Measurements from ENCODE around the gene MRPS30. TPM values are rescaled to one million over a fixed set of nuclear protein-coding genes. Genes with fewer than 3 reads are reported as not detected.
"Not testable (repeated sequence)": the region's sequence is repeated elsewhere in the genome, so short reads cannot be mapped to it uniquely, and the experiment has no call there.

Gene MRPS30
- total RNA-seq, 1 experiment from 2014 or later = 63.9 TPM

DNA sequence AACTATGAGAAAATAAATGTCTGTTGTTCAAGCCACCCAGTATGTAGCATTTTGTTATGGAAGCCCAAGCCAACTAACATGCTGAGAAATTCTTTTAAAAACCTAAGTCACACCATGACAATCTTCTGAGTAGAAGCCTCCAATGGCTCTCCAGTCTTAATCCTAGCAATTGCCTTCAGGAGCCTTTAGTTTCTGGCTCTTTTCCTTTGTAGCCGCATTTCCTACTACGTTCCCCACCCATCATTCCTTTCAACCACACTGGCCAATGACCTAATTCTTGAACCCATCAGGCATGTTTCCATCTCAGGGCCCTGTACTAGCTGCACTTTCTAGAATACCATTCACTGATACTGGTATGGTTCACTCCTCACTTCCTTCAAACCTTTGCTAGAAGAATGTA, 2.1 kb upstream of the MRPS30 start:
- Histone ChIP-seq H3K27me3 (ENCODE audit: low read length) (no peaks in the 10 kb centered on the region), H3K9ac (ENCODE audit: low read length) (no peak overlapping the region), H4K20me1 (ENCODE audit: insufficient read depth, low read depth, low read length) (0 out of 2 replicates have a peak, but pooled peaks cover 4% of the 10 kb centered on the region), H3K36me3 (ENCODE audit: insufficient read depth, low read length) (peaks cover 16% of the 10 kb centered on the region), H3K79me2 (ENCODE audit: low read length) (peaks cover 95% of the 10 kb centered on the region), H3K9me2 (replicated peaks; ENCODE audit: insufficient read depth, low read length) (no peaks in the 10 kb centered on the region), H3K4me2 (ENCODE audit: low read depth, low read length, poor library complexity, severe bottlenecking) (peak overlapping the region; percentile 92), H3K9me3 (ENCODE audit: low read length) (no peaks in the 10 kb centered on the region), H2AFZ (ENCODE audit: low read length) (no peak overlapping the region), H3K4me3 (ENCODE audit: low read length) (peak overlapping the region; percentile 97; the same call in 1 of the 2 replicates), H3K4me1 (ENCODE audit: low read length) (peaks cover 37% of the 10 kb centered on the region), H3K27ac (ENCODE audit: low read length) (no peak overlapping the region)
- no peak for DNase-seq

DNA sequence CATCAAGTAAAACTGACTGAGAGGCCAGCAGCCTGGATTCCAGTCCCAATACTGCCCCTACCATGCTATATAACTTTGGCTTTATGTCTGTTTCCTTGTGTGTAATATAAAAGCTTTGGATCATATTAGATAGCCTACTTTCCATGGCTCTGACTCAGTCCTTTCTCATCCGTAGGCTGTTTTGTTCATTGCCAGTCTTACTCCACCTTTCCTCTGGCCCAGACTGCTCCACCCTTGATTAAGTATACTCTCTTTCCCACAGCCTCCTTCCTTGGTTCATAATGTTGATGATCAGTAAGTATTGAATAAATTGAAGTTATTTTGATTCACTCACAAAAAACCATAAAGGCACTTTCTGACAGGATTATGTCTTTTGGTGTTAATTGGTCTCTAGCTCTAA, 1.5 kb upstream of the MRPS30 start:
- Histone ChIP-seq H2AFZ (ENCODE audit: low read length) (no peak overlapping the region), H3K27me3 (ENCODE audit: low read length) (no peaks in the 10 kb centered on the region), H3K4me1 (ENCODE audit: low read length) (peaks cover 40% of the 10 kb centered on the region), H3K36me3 (ENCODE audit: insufficient read depth, low read length) (peaks cover 22% of the 10 kb centered on the region), H3K9ac (ENCODE audit: low read length) (peak overlapping the region; percentile 72), H3K9me3 (ENCODE audit: low read length) (no peaks in the 10 kb centered on the region), H3K27ac (ENCODE audit: low read length) (no peak overlapping the region), H3K4me3 (ENCODE audit: low read length) (peak overlapping the region; percentile 97), H3K9me2 (replicated peaks; ENCODE audit: insufficient read depth, low read length) (no peaks in the 10 kb centered on the region), H3K79me2 (ENCODE audit: low read length) (peaks cover 95% of the 10 kb centered on the region), H4K20me1 (ENCODE audit: insufficient read depth, low read depth, low read length) (0 out of 2 replicates have a peak, but pooled peaks cover 4% of the 10 kb centered on the region), H3K4me2 (ENCODE audit: low read depth, low read length, poor library complexity, severe bottlenecking) (peak overlapping the region; percentile 92)
- DNase-seq = no peak

GRCh38 chr5:44809215-44809955, 638 bp downstream of the MRPS30 start:
- H3K4me1 ChIP-seq (ENCODE audit: low read length) = peaks cover 40% of the 10 kb centered on the region
- H4K20me1 ChIP-seq (ENCODE audit: insufficient read depth, low read depth, low read length) = 0 out of 2 replicates have a peak, but pooled peaks cover 4% of the 10 kb centered on the region
- H3K79me2 ChIP-seq (ENCODE audit: low read length) = peaks cover 97% of the 10 kb centered on the region
- peak overlapping the region; percentile 75; the same call in 1 of the 2 replicates for H2AFZ ChIP-seq (ENCODE audit: low read length)
- peak overlapping the region; percentile 97 for H3K4me3 ChIP-seq (ENCODE audit: low read length)
- H3K9me2 ChIP-seq (replicated peaks; ENCODE audit: insufficient read depth, low read length) = no peaks in the 10 kb centered on the region
- peak overlapping the region; percentile 51 for H3K27ac ChIP-seq (ENCODE audit: low read length)
- no peaks in the 10 kb centered on the region for H3K9me3 ChIP-seq (ENCODE audit: low read length)
- H3K4me2 ChIP-seq (ENCODE audit: low read depth, low read length, poor library complexity, severe bottlenecking) = peak overlapping the region; percentile 89
- peak; percentile 85 for DNase-seq
- H3K9ac ChIP-seq (ENCODE audit: low read length) = peak overlapping the region; percentile 93
- peaks cover 39% of the 10 kb centered on the region for H3K36me3 ChIP-seq (ENCODE audit: insufficient read depth, low read length)
- no peaks in the 10 kb centered on the region for H3K27me3 ChIP-seq (ENCODE audit: low read length)

DNA sequence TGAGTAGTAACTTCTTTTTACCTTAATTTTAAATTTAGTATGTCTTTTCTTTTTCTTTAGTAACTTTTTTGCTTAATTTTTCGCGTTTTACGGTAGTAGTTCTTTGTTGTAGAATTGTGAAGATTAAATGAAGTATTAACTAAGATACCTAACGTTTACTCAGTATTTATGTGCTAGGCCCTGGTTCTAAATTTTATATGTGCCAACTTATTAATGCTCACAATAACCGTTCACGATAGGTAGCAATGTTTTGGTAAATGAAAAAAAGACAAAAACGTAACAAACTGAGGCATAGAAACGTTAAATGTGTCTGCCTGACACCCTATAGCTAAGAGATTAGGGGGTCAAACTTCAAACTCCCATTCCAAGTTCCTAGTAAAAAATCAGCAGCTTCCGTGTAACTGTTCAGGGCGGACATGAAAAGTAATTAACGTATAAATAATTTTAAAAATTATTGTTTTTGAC, 1.2 kb downstream of the MRPS30 start:
- H2AFZ ChIP-seq (ENCODE audit: low read length) = no peak overlapping the region

DNA sequence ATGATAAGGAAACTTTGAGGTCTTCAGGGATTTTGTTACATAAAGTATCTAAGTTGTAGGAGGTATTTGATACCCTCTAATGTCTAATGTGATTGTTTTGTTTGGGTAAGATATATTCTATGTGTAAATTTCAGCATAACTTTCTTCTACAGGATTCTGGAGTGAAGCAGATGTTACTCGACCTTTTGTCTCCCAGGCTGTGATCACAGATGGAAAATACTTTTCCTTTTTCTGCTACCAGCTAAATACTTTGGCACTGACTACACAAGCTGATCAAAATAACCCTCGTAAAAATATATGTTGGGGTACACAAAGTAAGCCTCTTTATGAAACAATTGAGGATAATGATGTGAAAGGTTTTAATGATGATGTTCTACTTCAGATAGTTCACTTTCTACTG, 6.0 kb downstream of the MRPS30 start:
- H3K4me1 ChIP-seq (ENCODE audit: low read length) = peaks cover 16% of the 10 kb centered on the region

More for the DNA sequence above, 1.2 kb downstream of the MRPS30 start:
- Histone ChIP-seq H3K4me3 (ENCODE audit: low read length) (peak overlapping the region; percentile 97), H3K9ac (ENCODE audit: low read length) (peak overlapping the region; percentile 93), H3K4me2 (ENCODE audit: low read depth, low read length, poor library complexity, severe bottlenecking) (peak overlapping the region; percentile 89), H3K9me2 (replicated peaks; ENCODE audit: insufficient read depth, low read length) (no peaks in the 10 kb centered on the region), H3K27me3 (ENCODE audit: low read length) (no peaks in the 10 kb centered on the region), H3K79me2 (ENCODE audit: low read length) (peaks cover 97% of the 10 kb centered on the region), H4K20me1 (ENCODE audit: insufficient read depth, low read depth, low read length) (0 out of 2 replicates have a peak, but pooled peaks cover 4% of the 10 kb centered on the region), H3K9me3 (ENCODE audit: low read length) (no peaks in the 10 kb centered on the region), H3K36me3 (ENCODE audit: insufficient read depth, low read length) (peaks cover 45% of the 10 kb centered on the region), H3K27ac (ENCODE audit: low read length) (peak overlapping the region; percentile 51; the same call in 1 of the 2 replicates), H3K4me1 (ENCODE audit: low read length) (peaks cover 40% of the 10 kb centered on the region)
- no peak for DNase-seq

GRCh38 chr5:44821164-44821563, 12.4 kb downstream of the MRPS30 start:
- no peak for DNase-seq
- Histone ChIP-seq H3K27ac (ENCODE audit: low read length) (no peak overlapping the region), H3K4me3 (ENCODE audit: low read length) (no peak overlapping the region), H3K9me3 (ENCODE audit: low read length) (no peaks in the 10 kb centered on the region), H3K9me2 (replicated peaks; ENCODE audit: insufficient read depth, low read length) (no peaks in the 10 kb centered on the region), H3K36me3 (ENCODE audit: insufficient read depth, low read length) (peaks cover 69% of the 10 kb centered on the region), H3K4me2 (ENCODE audit: low read depth, low read length, poor library complexity, severe bottlenecking) (no peak overlapping the region), H3K9ac (ENCODE audit: low read length) (no peak overlapping the region), H4K20me1 (ENCODE audit: insufficient read depth, low read depth, low read length) (no peaks in the 10 kb centered on the region), H2AFZ (ENCODE audit: low read length) (no peak overlapping the region), H3K27me3 (ENCODE audit: low read length) (no peaks in the 10 kb centered on the region), H3K79me2 (ENCODE audit: low read length) (peaks cover 27% of the 10 kb centered on the region), H3K4me1 (ENCODE audit: low read length) (no peaks in the 10 kb centered on the region)

More for the DNA sequence above, 6.0 kb downstream of the MRPS30 start:
- H3K36me3 ChIP-seq (ENCODE audit: insufficient read depth, low read length) = peaks cover 88% of the 10 kb centered on the region
- no peaks in the 10 kb centered on the region for H4K20me1 ChIP-seq (ENCODE audit: insufficient read depth, low read depth, low read length)
- no peaks in the 10 kb centered on the region for H3K9me2 ChIP-seq (replicated peaks; ENCODE audit: insufficient read depth, low read length)
- no peak overlapping the region for H3K4me3 ChIP-seq (ENCODE audit: low read length)
- no peak for DNase-seq
- H3K27ac ChIP-seq (ENCODE audit: low read length) = no peak overlapping the region
- H2AFZ ChIP-seq (ENCODE audit: low read length) = no peak overlapping the region
- no peaks in the 10 kb centered on the region for H3K9me3 ChIP-seq (ENCODE audit: low read length)
- H3K9ac ChIP-seq (ENCODE audit: low read length) = no peak overlapping the region
- peaks cover 79% of the 10 kb centered on the region for H3K79me2 ChIP-seq (ENCODE audit: low read length)
- H3K27me3 ChIP-seq (ENCODE audit: low read length) = no peaks in the 10 kb centered on the region
- no peak overlapping the region for H3K4me2 ChIP-seq (ENCODE audit: low read depth, low read length, poor library complexity, severe bottlenecking)

- H3K27ac ChIP-seq (ENCODE audit: low read length); H3K9me3 ChIP-seq (ENCODE audit: low read length); DNase-seq; H3K27me3 ChIP-seq (ENCODE audit: low read length); H2AFZ ChIP-seq (ENCODE audit: low read length); H3K9ac ChIP-seq (ENCODE audit: low read length); H3K4me1 ChIP-seq (ENCODE audit: low read length); H4K20me1 ChIP-seq (ENCODE audit: insufficient read depth, low read depth, low read length); H3K4me2 ChIP-seq (ENCODE audit: low read depth, low read length, poor library complexity, severe bottlenecking); H3K9me2 ChIP-seq (replicated peaks; ENCODE audit: insufficient read depth, low read length); H3K4me3 ChIP-seq (ENCODE audit: low read length): not testable (repeated sequence)
- peaks cover 54% of the 10 kb centered on the region for H3K36me3 ChIP-seq (ENCODE audit: insufficient read depth, low read length)
- peaks cover 17% of the 10 kb centered on the region for H3K79me2 ChIP-seq (ENCODE audit: low read length)
Observed at GRCh38 chr5:44824662-44825061, 15.9 kb downstream of the MRPS30 start.

DNA sequence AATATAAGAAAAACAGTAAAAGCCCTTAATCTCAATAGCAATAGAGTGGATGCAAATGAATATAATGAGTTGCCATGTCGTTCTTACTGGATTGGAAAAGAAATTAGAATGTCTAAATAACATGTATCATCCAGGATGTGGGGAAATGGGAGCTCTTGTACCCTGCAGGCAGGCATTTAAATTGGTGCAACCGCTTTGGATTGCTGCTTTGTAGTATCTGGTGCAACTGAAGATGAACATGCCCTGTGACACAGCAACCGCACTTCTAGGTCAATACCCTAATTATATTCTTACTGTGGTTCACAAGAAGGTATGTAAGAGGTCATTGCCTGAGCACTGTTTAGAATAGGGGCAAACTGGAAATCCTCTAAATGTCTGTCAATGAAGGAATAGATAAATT, 18.9 kb downstream of the MRPS30 start:
- no peak overlapping the region for H3K27ac ChIP-seq (ENCODE audit: low read length)
- no peak overlapping the region for H3K4me3 ChIP-seq (ENCODE audit: low read length)
- H3K79me2 ChIP-seq (ENCODE audit: low read length) = peaks cover 7% of the 10 kb centered on the region; the same call in 1 of the 2 replicates
- no peak overlapping the region for H3K4me2 ChIP-seq (ENCODE audit: low read depth, low read length, poor library complexity, severe bottlenecking)
- no peaks in the 10 kb centered on the region for H3K27me3 ChIP-seq (ENCODE audit: low read length)
- no peaks in the 10 kb centered on the region for H3K9me3 ChIP-seq (ENCODE audit: low read length)
- H3K9ac ChIP-seq (ENCODE audit: low read length) = no peak overlapping the region
- H3K4me1 ChIP-seq (ENCODE audit: low read length) = no peaks in the 10 kb centered on the region
- H3K36me3 ChIP-seq (ENCODE audit: insufficient read depth, low read length) = peaks cover 31% of the 10 kb centered on the region
- no peaks in the 10 kb centered on the region for H4K20me1 ChIP-seq (ENCODE audit: insufficient read depth, low read depth, low read length)
- no peak for DNase-seq
- no peaks in the 10 kb centered on the region for H3K9me2 ChIP-seq (replicated peaks; ENCODE audit: insufficient read depth, low read length)
- no peak overlapping the region for H2AFZ ChIP-seq (ENCODE audit: low read length)
